Sigmoid colon (tissue), 7 donors: ENCODE results near the gene APRT. TPM values are rescaled to one million over a fixed set of nuclear protein-coding genes. Genes with fewer than 3 reads are reported as not detected.

Experiments
- DNase-seq: peaks from one replicate; pipeline ENCODE4 v3.0.0-alpha.2; 2019
- H3K27ac ChIP-seq, 4 donors: fragments of 200-600 bp; sonication (generic); one replicate each; pipeline ENCODE4 v1.5.1; 2016 to 2019; ENCODE audit warnings: mild to moderate bottlenecking in 1 of 4
- H3K27me3 ChIP-seq, 3 donors: fragments of 200-600 bp; sonication (generic); one replicate each; pipeline ENCODE4 v1.5.1; 2019; ENCODE audit warnings: mild to moderate bottlenecking in 1 of 3
- H3K36me3 ChIP-seq, 4 donors: fragments of 200-600 bp; sonication (generic); one replicate each; pipeline ENCODE4 v1.5.1; 2016 to 2019
- H3K4me1 ChIP-seq, 4 donors: fragments of 200-600 bp; sonication (generic); one replicate each; pipeline ENCODE4 v1.5.1; 2017 to 2019
- H3K4me3 ChIP-seq, 4 donors: fragments of 200-600 bp; sonication (generic); one replicate each; pipeline ENCODE4 v1.5.1; 2017 to 2019; ENCODE audit warnings: mild to moderate bottlenecking in 2 of 4, moderate library complexity in 1 of 4
- H3K9me3 ChIP-seq, 4 donors: fragments of 200-600 bp in 3 of 4; sonication (generic) in 3 of 4; one replicate each; pipeline versions ENCODE4 v1.5.1 to v1.6.1; 2013 to 2019
- CTCF ChIP-seq, 4 experiments: fragments of 450-650 bp in 3 of 4; fragments of 200-600 bp in 1 of 4; IDR thresholded peaks; one replicate each; pipeline ENCODE4 v1.5.1; 2016 to 2019; ENCODE audit warnings: antibody characterized with exemption in 4 of 4, mild to moderate bottlenecking in 3 of 4, moderate library complexity in 2 of 4
- EP300 ChIP-seq, 4 donors: sonication (generic); formaldehyde crosslinking; IDR thresholded peaks; one replicate each; pipeline ENCODE4 v1.6.1; 2017; ENCODE audit warnings: antibody characterized with exemption in 4 of 4
- POLR2A ChIP-seq, 2 donors: fragments of 450-650 bp; IDR thresholded peaks; one replicate each; pipeline ENCODE4 v1.6.1; 2016; ENCODE audit warnings: antibody characterized with exemption in 2 of 2, mild to moderate bottlenecking in 2 of 2, moderate library complexity in 2 of 2
- POLR2AphosphoS5 ChIP-seq, 4 donors: sonication (generic); formaldehyde crosslinking; IDR thresholded peaks; one replicate each; pipeline ENCODE4 v1.6.1; 2017; ENCODE audit warnings: antibody characterized with exemption in 4 of 4
- WGBS, 2 donors: extraction: QIAGEN DNeasy Blood & Tissue Kit; methylation state at CpG; one replicate each; pipeline ENCODE4 v1.1.7; 2013; 5-methylcytosine and 5-hydroxymethylcytosine counted together
- intact Hi-C: fragments of 100-400 bp; cut with DNase I; formaldehyde crosslinking; loops from one replicate; pipeline ENCODE4 v1.15.1; 2023
- polyA plus RNA-seq, 3 donors: library from polyadenylated mRNA; stranded (reverse); fragments of 200-250 nt; gene quantifications; one replicate each; pipeline ENCODE4 v1.2.3, GENCODE V29; 2013
- total RNA-seq, 4 donors: library from RNA; depleted of rRNA; stranded (reverse); fragments of >200 nt; gene quantifications; one replicate each; pipeline ENCODE4 v1.1.0, GENCODE V29; 2016
- donor health status: healthy with polysubstance abuse.
- donor health status: Bipolar disorder and iron deficiency.
- donor health status: healthy.

The APRT gene
- total and polyA plus RNA-seq, 7 donors: 56.6 to 329 (median 78.3) TPM

GRCh38 chr16:88857728-88858339 lies 46.1 kb upstream of the APRT start:
- Histone ChIP-seq H3K27me3 (no peaks in the 10 kb centered on the region), H3K36me3 (peaks cover 20 to 44% (median 26%) of the 10 kb centered on the region in 4 donors), H3K27ac (peak overlapping the region; percentile 77 to 88 (median 82)), H3K4me3 (peak overlapping the region; percentile 70 to 95 (median 80)), H3K4me1 (peaks cover 0 to 27% (median 20%) of the 10 kb centered on the region in 4 donors), H3K9me3 (no peaks in the 10 kb centered on the region)
- TF ChIP-seq POLR2A (IDR thresholded peaks at IDR 0.05) (no peak), CTCF (IDR thresholded peaks at IDR 0.05) (peak; percentile 42 to 58 (median 52))
- peak; percentile 88 for DNase-seq
- intact Hi-C loops: loop anchor here (1.0 to 5.0 kb wide), 3 partner anchors 47 to 359 kb away; partner anchors contain the start of genes APRT and ZNF778
- 13 to 14% methylated on average over 12 of the region's 12 CpGs for WGBS, 2 donors

- Histone ChIP-seq H3K9me3 (no peaks in the 10 kb centered on the region), H3K4me3 (peak within 1 kb of the TSS; percentile 70 to 95 (median 80)), H3K36me3 (peaks cover 20 to 37% (median 22%) of the 10 kb centered on the region in 4 donors), H3K27me3 (no peaks in the 10 kb centered on the region), H3K4me1 (peaks cover 0 to 27% (median 20%) of the 10 kb centered on the region in 4 donors), H3K27ac (peak within 1 kb of the TSS; percentile 77 to 88 (median 82))
- intact Hi-C loops: loop anchor here (1.0 to 5.0 kb wide), 3 partner anchors 46 to 360 kb away; partner anchors contain the start of genes APRT and ZNF778
- DNase-seq: peak; percentile 99
- WGBS, 2 donors: 0% methylated on average over 87 of the region's 87 CpGs
- TF ChIP-seq EP300 (IDR thresholded peaks at IDR 0.05) (no peak), POLR2A (IDR thresholded peaks at IDR 0.05) (peak; percentile 25 to 65), POLR2AphosphoS5 (IDR thresholded peaks at IDR 0.05) (peak; percentile 82 to 95 (median 93))
These were observed 45.4 kb upstream of the APRT start, which contains the start of the genes GALNS and TRAPPC2L for GRCh38 chr16:88856828-88857727. Gene GALNS, minus strand, starts transcription at chr16:88856947. Its CDS starts 70 bp downstream, at chr16:88856877. Gene TRAPPC2L, plus strand, starts transcription at chr16:88857127. Its CDS starts 24 bp downstream, at chr16:88857151.

- peaks cover 0 to 27% (median 20%) of the 10 kb centered on the region in 4 donors for H3K4me1 ChIP-seq
- peak; percentile 75 for DNase-seq
- peaks cover 16 to 33% (median 18%) of the 10 kb centered on the region in 4 donors for H3K36me3 ChIP-seq
- H3K27me3 ChIP-seq: no peaks in the 10 kb centered on the region
- WGBS, 2 donors: 8 to 17% methylated on average over 50 of the region's 53 CpGs
- peak overlapping the region; percentile 77 to 88 (median 82) for H3K27ac ChIP-seq
- intact Hi-C loops: loop anchor here (5.0 kb wide), 2 partner anchors 119 to 361 kb away; partner anchors contain the start of gene ZNF778
- TF ChIP-seq POLR2A (IDR thresholded peaks at IDR 0.05) (no peak), POLR2AphosphoS5 (IDR thresholded peaks at IDR 0.05) (no peak), EP300 (IDR thresholded peaks at IDR 0.05) (no peak), CTCF (IDR thresholded peaks at IDR 0.05) (no peak)
- no peaks in the 10 kb centered on the region for H3K9me3 ChIP-seq
- peak overlapping the region; percentile 70 to 95 (median 80) for H3K4me3 ChIP-seq
These were observed 44.5 kb upstream of the APRT start for GRCh38 chr16:88856122-88856827.

- Histone ChIP-seq H3K9me3 (no peaks in the 10 kb centered on the region), H3K4me3 (peak overlapping the region in 3 of 4 donors; percentile 70 to 95 (median 73)), H3K4me1 (peaks cover 0 to 27% (median 20%) of the 10 kb centered on the region in 4 donors), H3K27ac (peak overlapping the region; percentile 77 to 88 (median 82)), H3K36me3 (peaks cover 11 to 32% (median 13%) of the 10 kb centered on the region in 4 donors), H3K27me3 (no peaks in the 10 kb centered on the region)
- intact Hi-C loops: loop anchor here (5.0 kb wide), 2 partner anchors 118 to 362 kb away; partner anchors contain the start of gene ZNF778
- TF ChIP-seq CTCF (IDR thresholded peaks at IDR 0.05) (no peak), POLR2A (IDR thresholded peaks at IDR 0.05) (no peak), POLR2AphosphoS5 (IDR thresholded peaks at IDR 0.05) (no peak), EP300 (IDR thresholded peaks at IDR 0.05) (no peak)
- WGBS, 2 donors: 81 to 89% methylated on average over 13 of the region's 13 CpGs
- DNase-seq: no peak
These were observed 44.0 kb upstream of the APRT start for GRCh38 chr16:88855736-88856121.
